ENCODE data around the gene MAP9.

MAP9 gene

GRCh38 chr4:155307731-155308277, 69.0 kb downstream of the MAP9 start:
- Histone ChIP-seq H3K79me2 (ENCODE audit: insufficient read depth, low read length) (no peaks in the 10 kb centered on the region), H2AFZ (ENCODE audit: low read depth, low read length) (no peak overlapping the region), H4K20me1 (ENCODE audit: insufficient read depth, low read length) (no peaks in the 10 kb centered on the region), H3K9me3 (ENCODE audit: insufficient read depth, low read length, severe bottlenecking) (no peaks in the 10 kb centered on the region), H3K36me3 (ENCODE audit: insufficient read depth, low read length) (no peaks in the 10 kb centered on the region), H3K4me2 (ENCODE audit: insufficient read depth, low read length) (no peak overlapping the region), H3K4me3 (ENCODE audit: low read depth in 1 of 2, low read length in 2 of 2) (no peak overlapping the region), H3K9ac (ENCODE audit: low read depth, low read length) (no peak overlapping the region), H3K27ac (ENCODE audit: low read length) (no peak overlapping the region), H3K4me1 (ENCODE audit: insufficient read depth, low read length) (no peaks in the 10 kb centered on the region), H3K27me3 (ENCODE audit: insufficient read depth, low read length, poor library complexity) (no peaks in the 10 kb centered on the region)
- TF ChIP-seq EZH2 (IDR thresholded peaks at IDR 0.05; ENCODE audit: borderline replicate concordance, low read depth, low read length, severe bottlenecking): no peak
- TF ChIP-seq, protein P1, sequence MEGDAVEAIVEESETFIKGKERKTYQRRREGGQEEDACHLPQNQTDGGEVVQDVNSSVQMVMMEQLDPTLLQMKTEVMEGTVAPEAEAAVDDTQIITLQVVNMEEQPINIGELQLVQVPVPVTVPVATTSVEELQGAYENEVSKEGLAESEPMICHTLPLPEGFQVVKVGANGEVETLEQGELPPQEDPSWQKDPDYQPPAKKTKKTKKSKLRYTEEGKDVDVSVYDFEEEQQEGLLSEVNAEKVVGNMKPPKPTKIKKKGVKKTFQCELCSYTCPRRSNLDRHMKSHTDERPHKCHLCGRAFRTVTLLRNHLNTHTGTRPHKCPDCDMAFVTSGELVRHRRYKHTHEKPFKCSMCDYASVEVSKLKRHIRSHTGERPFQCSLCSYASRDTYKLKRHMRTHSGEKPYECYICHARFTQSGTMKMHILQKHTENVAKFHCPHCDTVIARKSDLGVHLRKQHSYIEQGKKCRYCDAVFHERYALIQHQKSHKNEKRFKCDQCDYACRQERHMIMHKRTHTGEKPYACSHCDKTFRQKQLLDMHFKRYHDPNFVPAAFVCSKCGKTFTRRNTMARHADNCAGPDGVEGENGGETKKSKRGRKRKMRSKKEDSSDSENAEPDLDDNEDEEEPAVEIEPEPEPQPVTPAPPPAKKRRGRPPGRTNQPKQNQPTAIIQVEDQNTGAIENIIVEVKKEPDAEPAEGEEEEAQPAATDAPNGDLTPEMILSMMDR (IDR thresholded peaks at IDR 0.05; ENCODE audit: borderline replicate concordance, extremely low read depth, low read length, poor library complexity, severe bottlenecking): no peak
- no peak for DNase-seq
- no peak for ATAC-seq (ENCODE audit: insufficient read depth, low read depth)

DNA sequence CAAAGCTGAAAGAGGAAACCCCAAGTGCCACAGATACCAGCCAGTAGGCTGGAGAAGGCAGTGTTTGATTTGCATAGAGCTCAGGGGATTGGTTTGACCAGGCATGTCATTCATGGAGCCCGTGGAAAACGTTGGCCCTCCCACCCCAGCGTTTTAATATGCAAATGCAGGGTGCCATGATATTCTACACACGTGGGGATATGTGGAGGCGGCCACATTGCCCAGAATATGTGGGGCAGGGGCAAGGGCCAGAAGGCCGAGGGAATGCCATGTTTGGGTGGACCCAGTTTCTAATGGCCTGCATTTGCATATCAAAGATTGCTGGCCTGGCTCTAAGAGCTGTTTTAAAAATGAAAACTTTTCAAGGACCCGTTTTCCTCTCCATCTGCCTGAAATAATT, 71.1 kb downstream of the MAP9 start:
- DNase-seq: no peak
- Histone ChIP-seq H3K9me3 (ENCODE audit: insufficient read depth, low read length, severe bottlenecking) (no peaks in the 10 kb centered on the region), H3K4me1 (ENCODE audit: insufficient read depth, low read length) (no peaks in the 10 kb centered on the region), H3K36me3 (ENCODE audit: insufficient read depth, low read length) (no peaks in the 10 kb centered on the region), H4K20me1 (ENCODE audit: insufficient read depth, low read length) (no peaks in the 10 kb centered on the region), H3K4me3 (ENCODE audit: low read depth in 1 of 2, low read length in 2 of 2) (no peak overlapping the region), H3K4me2 (ENCODE audit: insufficient read depth, low read length) (no peak overlapping the region), H3K79me2 (ENCODE audit: insufficient read depth, low read length) (no peaks in the 10 kb centered on the region), H3K9ac (ENCODE audit: low read depth, low read length) (no peak overlapping the region), H3K27me3 (ENCODE audit: insufficient read depth, low read length, poor library complexity) (no peaks in the 10 kb centered on the region), H3K27ac (ENCODE audit: low read length) (no peak overlapping the region), H2AFZ (ENCODE audit: low read depth, low read length) (no peak overlapping the region)
- no peak for TF ChIP-seq EZH2 (IDR thresholded peaks at IDR 0.05; ENCODE audit: borderline replicate concordance, low read depth, low read length, severe bottlenecking)
- TF ChIP-seq, protein P1 (IDR thresholded peaks at IDR 0.05; ENCODE audit: borderline replicate concordance, extremely low read depth, low read length, poor library complexity, severe bottlenecking): no peak
- ATAC-seq (ENCODE audit: insufficient read depth, low read depth): no peak

DNA sequence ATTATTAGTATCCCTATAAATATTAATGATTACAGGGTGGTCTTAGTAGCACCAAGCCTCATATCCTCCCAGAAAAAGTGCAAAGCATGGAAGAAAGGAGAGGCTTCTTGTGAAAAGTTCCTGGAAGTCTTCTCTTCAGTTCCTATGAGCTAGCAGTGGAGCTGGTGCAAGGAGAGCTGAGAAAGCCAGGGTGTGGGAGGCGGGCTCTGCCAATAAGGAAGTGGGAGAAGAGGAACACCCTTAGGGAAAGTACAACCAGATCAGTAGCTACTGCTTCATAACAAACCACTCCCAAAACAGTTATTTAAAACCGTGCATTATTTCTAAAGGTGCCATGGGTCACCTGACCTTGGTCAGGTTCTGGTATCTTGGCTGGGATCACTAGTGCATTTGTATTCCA, 72.4 kb downstream of the MAP9 start:
- no peak overlapping the region for H3K4me2 ChIP-seq (ENCODE audit: insufficient read depth, low read length)
- DNase-seq (no peak), ATAC-seq (ENCODE audit: insufficient read depth, low read depth) (no peak)
- no peaks in the 10 kb centered on the region for H3K9me3 ChIP-seq (ENCODE audit: insufficient read depth, low read length, severe bottlenecking)
- no peaks in the 10 kb centered on the region for H4K20me1 ChIP-seq (ENCODE audit: insufficient read depth, low read length)
- H3K4me3 ChIP-seq (ENCODE audit: low read depth in 1 of 2, low read length in 2 of 2): no peak overlapping the region
- H3K27me3 ChIP-seq (ENCODE audit: insufficient read depth, low read length, poor library complexity): no peaks in the 10 kb centered on the region
- no peaks in the 10 kb centered on the region for H3K79me2 ChIP-seq (ENCODE audit: insufficient read depth, low read length)
- no peak for TF ChIP-seq EZH2 (IDR thresholded peaks at IDR 0.05; ENCODE audit: borderline replicate concordance, low read depth, low read length, severe bottlenecking)
- TF ChIP-seq, protein P1 (IDR thresholded peaks at IDR 0.05; ENCODE audit: borderline replicate concordance, extremely low read depth, low read length, poor library complexity, severe bottlenecking): no peak
- no peak overlapping the region for H3K27ac ChIP-seq (ENCODE audit: low read length)
- no peak overlapping the region for H2AFZ ChIP-seq (ENCODE audit: low read depth, low read length)
- no peak overlapping the region for H3K9ac ChIP-seq (ENCODE audit: low read depth, low read length)
- no peaks in the 10 kb centered on the region for H3K36me3 ChIP-seq (ENCODE audit: insufficient read depth, low read length)
- no peaks in the 10 kb centered on the region for H3K4me1 ChIP-seq (ENCODE audit: insufficient read depth, low read length)

GRCh38 chr4:155299103-155299502, 77.7 kb downstream of the MAP9 start:
- Histone ChIP-seq H3K4me2 (ENCODE audit: insufficient read depth, low read length) (no peak overlapping the region), H3K4me3 (ENCODE audit: low read depth in 1 of 2, low read length in 2 of 2) (no peak overlapping the region), H3K27me3 (ENCODE audit: insufficient read depth, low read length, poor library complexity) (no peaks in the 10 kb centered on the region), H3K4me1 (ENCODE audit: insufficient read depth, low read length) (no peaks in the 10 kb centered on the region), H3K79me2 (ENCODE audit: insufficient read depth, low read length) (no peaks in the 10 kb centered on the region), H3K9me3 (ENCODE audit: insufficient read depth, low read length, severe bottlenecking) (peaks cover 10% of the 10 kb centered on the region), H3K9ac (ENCODE audit: low read depth, low read length) (no peak overlapping the region), H3K27ac (ENCODE audit: low read length) (no peak overlapping the region), H3K36me3 (ENCODE audit: insufficient read depth, low read length) (no peaks in the 10 kb centered on the region), H4K20me1 (ENCODE audit: insufficient read depth, low read length) (no peaks in the 10 kb centered on the region), H2AFZ (ENCODE audit: low read depth, low read length) (no peak overlapping the region)
- TF ChIP-seq, protein P1 (IDR thresholded peaks at IDR 0.05; ENCODE audit: borderline replicate concordance, extremely low read depth, low read length, poor library complexity, severe bottlenecking): no peak
- DNase-seq: no peak
- ATAC-seq (ENCODE audit: insufficient read depth, low read depth): no peak
